H1 (cell line): ENCODE measurements around the gene PIK3R6. TPM values are rescaled to one million over a fixed set of nuclear protein-coding genes. Genes with fewer than 3 reads are reported as not detected.

ENCODE experiments used
- GABPA ChIP-seq: IDR thresholded peaks from 2 replicates; pipeline ENCODE4 v1.6.1; 2011; ENCODE audit warnings: mild to moderate bottlenecking, low read length, moderate library complexity, borderline replicate concordance; ENCODE audit not compliant: insufficient read depth
- JUN ChIP-seq: IDR thresholded peaks from 2 replicates; pipeline ENCODE4 v1.6.1; 2011; ENCODE audit warnings: low read depth, mild to moderate bottlenecking, improper control_type of control experiment, low read length
- ZNF274 ChIP-seq: IDR thresholded peaks from 2 replicates; pipeline ENCODE4 v1.7.0; 2012; ENCODE audit warnings: low read length, borderline replicate concordance; ENCODE audit errors: extremely low read depth
- polyA plus RNA-seq, 7 experiments: library from polyadenylated mRNA; depleted of rRNA in 3 of 7; stranded (reverse) in 5 of 7; unstranded in 2 of 7; fragments of >200 nt in 5 of 7; fragments of 200-250 nt in 2 of 7; gene quantifications; 1 replicate in 5 of 7; 2 replicates in 1 of 7; 4 replicates in 1 of 7; pipeline versions ENCODE4 v1.2.1 to v1.2.3, GENCODE V29; 2011 to 2013; ENCODE audit warnings: missing spikeins in 2 of 7, mixed read lengths in 2 of 7
- total RNA-seq: library from RNA; stranded (reverse); fragmentation: NEBNext Ultra II Directional; extraction: Animal tissue kit (Norgen Biotek cat#: 25700); gene quantifications from 2 replicates; pipeline ENCODE4 v1.2.1, GENCODE V29; 2021
- TF ChIP-seq, protein P1 (sequence below): IDR thresholded peaks from 2 replicates; pipeline ENCODE4 v1.6.1; 2011; ENCODE audit warnings: low read depth, mild to moderate bottlenecking, low read length; ENCODE audit not compliant: insufficient read depth
- TF ChIP-seq, protein P2 (sequence below): IDR thresholded peaks from 2 replicates; pipeline ENCODE4 v1.6.1; 2012; ENCODE audit warnings: low read length, inconsistent platforms

The PIK3R6 gene
- total and polyA plus RNA-seq, 2 of the 8 experiments (the other 6 are each of a cell fraction or from before 2014, with no cell fraction given) = 0.24 to 1.2 TPM

DNA sequence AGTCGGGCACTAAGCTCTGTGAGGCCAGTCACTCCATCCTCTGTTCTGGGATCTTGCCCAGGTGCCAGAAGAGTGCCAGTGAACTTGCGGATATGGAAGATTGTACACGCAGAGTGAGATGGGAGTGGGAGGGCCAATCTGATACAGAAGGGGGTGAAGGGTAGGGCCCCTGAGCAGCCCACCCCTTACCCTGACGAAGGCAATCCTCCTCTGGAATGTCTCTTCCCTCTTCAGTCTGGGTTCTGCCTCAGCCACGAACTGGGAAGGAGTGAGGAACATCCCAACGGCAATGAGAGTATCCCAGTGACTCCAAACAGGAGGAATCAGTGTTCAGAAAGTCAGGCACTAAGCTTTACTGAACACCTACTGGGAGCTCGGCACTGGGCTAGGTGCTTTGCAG, 11.9 kb upstream of the PIK3R6 start (continued):
- TF ChIP-seq JUN = no peak
- no peak for TF ChIP-seq GABPA
- no peak for TF ChIP-seq ZNF274
- TF ChIP-seq, protein P1, sequence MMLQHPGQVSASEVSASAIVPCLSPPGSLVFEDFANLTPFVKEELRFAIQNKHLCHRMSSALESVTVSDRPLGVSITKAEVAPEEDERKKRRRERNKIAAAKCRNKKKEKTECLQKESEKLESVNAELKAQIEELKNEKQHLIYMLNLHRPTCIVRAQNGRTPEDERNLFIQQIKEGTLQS = no peak
- TF ChIP-seq, protein P2, sequence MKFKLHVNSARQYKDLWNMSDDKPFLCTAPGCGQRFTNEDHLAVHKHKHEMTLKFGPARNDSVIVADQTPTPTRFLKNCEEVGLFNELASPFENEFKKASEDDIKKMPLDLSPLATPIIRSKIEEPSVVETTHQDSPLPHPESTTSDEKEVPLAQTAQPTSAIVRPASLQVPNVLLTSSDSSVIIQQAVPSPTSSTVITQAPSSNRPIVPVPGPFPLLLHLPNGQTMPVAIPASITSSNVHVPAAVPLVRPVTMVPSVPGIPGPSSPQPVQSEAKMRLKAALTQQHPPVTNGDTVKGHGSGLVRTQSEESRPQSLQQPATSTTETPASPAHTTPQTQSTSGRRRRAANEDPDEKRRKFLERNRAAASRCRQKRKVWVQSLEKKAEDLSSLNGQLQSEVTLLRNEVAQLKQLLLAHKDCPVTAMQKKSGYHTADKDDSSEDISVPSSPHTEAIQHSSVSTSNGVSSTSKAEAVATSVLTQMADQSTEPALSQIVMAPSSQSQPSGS = no peak
